ENCODE data around the gene IMMP2L. TPM values are rescaled to one million over a fixed set of nuclear protein-coding genes. Genes with fewer than 3 reads are reported as not detected.

The IMMP2L gene
- total RNA-seq, 3 donors from 2014 or later (not counting 1 experiment from before 2014, with no cell fraction given) = 6.9 to 9.2 (median 8.7) TPM

DNA sequence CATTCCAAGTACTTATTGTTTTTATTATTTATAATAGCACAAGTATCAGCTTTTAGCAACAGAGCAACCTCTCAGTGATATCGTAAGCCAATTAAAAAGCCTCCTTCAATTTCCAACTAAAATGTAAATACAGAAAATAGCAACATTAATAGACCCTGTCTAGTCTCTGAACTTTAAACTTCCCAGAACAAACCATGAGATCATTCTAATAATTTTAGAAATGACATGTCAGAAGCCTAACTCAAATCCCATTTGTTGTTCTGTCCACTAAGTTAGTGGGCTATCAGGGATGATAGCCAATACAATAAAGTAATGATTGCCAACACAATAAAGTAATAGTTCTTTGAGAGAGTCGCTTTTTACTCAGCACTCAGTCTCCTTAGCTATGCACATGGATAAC is 493.7 kb downstream of the IMMP2L start:
- no peaks in the 10 kb centered on the region for H3K27me3 ChIP-seq (ENCODE audit: control insufficient read depth, insufficient read depth, low read length)
- Mint-ChIP-seq H3K27ac (no peak overlapping the region), H3K9me3 (peaks cover 4% of the 10 kb centered on the region in 2 donors), H3K4me3 (no peak overlapping the region), H3K36me3 (no peaks in the 10 kb centered on the region), H3K4me1 (no peaks in the 10 kb centered on the region), H3K27me3 (ENCODE audit: low read depth in 2 of 2) (no peaks in the 10 kb centered on the region)
- 100% methylated on average over 1 of the region's 2 CpGs for WGBS (ENCODE audit: insufficient coverage)
- no peak overlapping the region for H3K4me3 ChIP-seq (ENCODE audit: low read length)
- intact Hi-C loops (cut with micrococcal nuclease) = no loop called here
- H3K27ac ChIP-seq (ENCODE audit: low read length) = no peak overlapping the region
- no peak for DNase-seq
- TF ChIP-seq, protein P1, sequence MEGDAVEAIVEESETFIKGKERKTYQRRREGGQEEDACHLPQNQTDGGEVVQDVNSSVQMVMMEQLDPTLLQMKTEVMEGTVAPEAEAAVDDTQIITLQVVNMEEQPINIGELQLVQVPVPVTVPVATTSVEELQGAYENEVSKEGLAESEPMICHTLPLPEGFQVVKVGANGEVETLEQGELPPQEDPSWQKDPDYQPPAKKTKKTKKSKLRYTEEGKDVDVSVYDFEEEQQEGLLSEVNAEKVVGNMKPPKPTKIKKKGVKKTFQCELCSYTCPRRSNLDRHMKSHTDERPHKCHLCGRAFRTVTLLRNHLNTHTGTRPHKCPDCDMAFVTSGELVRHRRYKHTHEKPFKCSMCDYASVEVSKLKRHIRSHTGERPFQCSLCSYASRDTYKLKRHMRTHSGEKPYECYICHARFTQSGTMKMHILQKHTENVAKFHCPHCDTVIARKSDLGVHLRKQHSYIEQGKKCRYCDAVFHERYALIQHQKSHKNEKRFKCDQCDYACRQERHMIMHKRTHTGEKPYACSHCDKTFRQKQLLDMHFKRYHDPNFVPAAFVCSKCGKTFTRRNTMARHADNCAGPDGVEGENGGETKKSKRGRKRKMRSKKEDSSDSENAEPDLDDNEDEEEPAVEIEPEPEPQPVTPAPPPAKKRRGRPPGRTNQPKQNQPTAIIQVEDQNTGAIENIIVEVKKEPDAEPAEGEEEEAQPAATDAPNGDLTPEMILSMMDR (IDR thresholded peaks at IDR 0.05) = no peak
- no peaks in the 10 kb centered on the region for H3K36me3 ChIP-seq (ENCODE audit: control insufficient read depth, insufficient read depth, low read length)
- peaks cover 4% of the 10 kb centered on the region for H3K9me3 ChIP-seq (ENCODE audit: control insufficient read depth, insufficient read depth, low read length)
- H3K4me1 ChIP-seq (ENCODE audit: control insufficient read depth, insufficient read depth, low read length) = no peaks in the 10 kb centered on the region
- ATAC-seq = no peak

DNA sequence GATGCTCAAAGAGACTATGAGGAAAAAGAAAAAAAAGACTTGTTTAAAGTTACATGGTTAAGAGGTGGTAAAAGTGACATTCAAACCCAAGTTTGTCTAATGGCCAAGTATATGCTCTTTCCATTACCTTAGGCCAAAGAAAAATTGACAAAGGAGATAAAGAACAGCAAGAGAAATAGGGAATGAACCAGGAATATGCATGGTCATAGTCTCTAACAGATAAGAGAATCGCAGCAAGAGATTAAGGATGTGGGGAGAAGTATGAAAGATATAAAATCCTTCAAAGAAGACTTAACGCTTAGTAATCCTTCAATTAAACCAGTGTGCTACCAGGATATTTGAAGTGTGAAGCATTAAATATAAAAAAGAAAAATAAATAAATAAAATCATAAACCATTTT is 494.6 kb downstream of the IMMP2L start:
- TF ChIP-seq, protein P1 (IDR thresholded peaks at IDR 0.05) = no peak
- no peak for ATAC-seq
- no peaks in the 10 kb centered on the region for H3K27me3 Mint-ChIP-seq (ENCODE audit: low read depth in 2 of 2)
- Histone ChIP-seq H3K4me1 (ENCODE audit: control insufficient read depth, insufficient read depth, low read length) (no peaks in the 10 kb centered on the region), H3K9me3 (ENCODE audit: control insufficient read depth, insufficient read depth, low read length) (peaks cover 11% of the 10 kb centered on the region), H3K4me3 (ENCODE audit: low read length) (no peak overlapping the region), H3K27me3 (ENCODE audit: control insufficient read depth, insufficient read depth, low read length) (no peaks in the 10 kb centered on the region), H3K36me3 (ENCODE audit: control insufficient read depth, insufficient read depth, low read length) (no peaks in the 10 kb centered on the region), H3K27ac (ENCODE audit: low read length) (no peak overlapping the region)
- no peak overlapping the region for H3K27ac Mint-ChIP-seq
- H3K4me3 Mint-ChIP-seq = no peak overlapping the region
- intact Hi-C loops (cut with micrococcal nuclease) = no loop called here
- H3K9me3 Mint-ChIP-seq = peaks cover 4 to 7% of the 10 kb centered on the region in 2 donors
- 100% methylated on average over 1 of the region's 2 CpGs for WGBS (ENCODE audit: insufficient coverage)
- H3K36me3 Mint-ChIP-seq = no peaks in the 10 kb centered on the region
- no peak for DNase-seq
- no peaks in the 10 kb centered on the region for H3K4me1 Mint-ChIP-seq

DNA sequence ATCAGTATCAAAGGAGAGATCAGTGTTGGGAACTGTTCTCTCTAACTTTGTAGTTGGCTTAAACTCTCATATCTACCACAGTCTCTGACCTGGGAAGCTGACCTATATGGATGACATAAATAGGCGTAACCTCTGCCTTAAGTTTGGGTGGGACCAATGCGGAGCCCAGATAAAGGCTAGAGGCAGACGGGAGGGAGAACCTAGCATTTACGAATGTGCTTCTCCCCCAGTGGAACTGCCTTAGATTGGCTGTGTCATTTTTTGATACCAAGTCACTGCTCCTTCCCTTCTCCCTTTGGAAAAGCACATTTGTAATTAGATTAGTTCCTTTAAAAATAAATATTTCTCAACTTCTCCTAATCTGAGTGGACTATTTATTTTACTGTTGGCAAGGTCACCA is 495.0 kb downstream of the IMMP2L start:
- H3K4me3 Mint-ChIP-seq = no peak overlapping the region
- Histone ChIP-seq H3K9me3 (ENCODE audit: control insufficient read depth, insufficient read depth, low read length) (peaks cover 12% of the 10 kb centered on the region), H3K4me3 (ENCODE audit: low read length) (no peak overlapping the region), H3K27ac (ENCODE audit: low read length) (no peak overlapping the region), H3K27me3 (ENCODE audit: control insufficient read depth, insufficient read depth, low read length) (no peaks in the 10 kb centered on the region), H3K36me3 (ENCODE audit: control insufficient read depth, insufficient read depth, low read length) (no peaks in the 10 kb centered on the region), H3K4me1 (ENCODE audit: control insufficient read depth, insufficient read depth, low read length) (no peaks in the 10 kb centered on the region)
- intact Hi-C loops (cut with micrococcal nuclease) = no loop called here
- no peaks in the 10 kb centered on the region for H3K4me1 Mint-ChIP-seq
- peaks cover 4 to 7% of the 10 kb centered on the region in 2 donors for H3K9me3 Mint-ChIP-seq
- DNase-seq = no peak
- no peaks in the 10 kb centered on the region for H3K27me3 Mint-ChIP-seq (ENCODE audit: low read depth in 2 of 2)
- WGBS (ENCODE audit: insufficient coverage) = 93% methylated on average over 4 of the region's 4 CpGs
- no peaks in the 10 kb centered on the region for H3K36me3 Mint-ChIP-seq
- no peak overlapping the region for H3K27ac Mint-ChIP-seq
- TF ChIP-seq, protein P1 (IDR thresholded peaks at IDR 0.05) = no peak
- ATAC-seq = no peak

DNA sequence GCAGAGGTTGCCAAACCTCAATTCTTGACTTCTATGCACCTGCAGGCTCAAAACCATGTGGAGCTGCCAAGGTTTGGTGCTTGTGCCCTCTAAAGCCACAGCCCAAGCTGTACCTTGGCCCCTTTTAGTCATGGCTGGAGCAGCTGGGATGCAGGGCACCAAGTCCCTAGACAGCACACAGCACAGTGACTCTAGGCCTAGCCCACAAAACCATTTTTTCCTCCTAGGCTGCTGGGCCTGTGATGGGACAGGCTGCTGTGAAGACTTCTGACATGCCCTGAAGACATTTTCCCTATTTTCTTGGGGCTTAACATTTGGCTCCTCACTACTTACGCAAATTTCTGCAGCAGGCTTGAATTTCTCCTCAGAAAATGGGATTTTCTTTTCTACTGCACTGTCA is 499.1 kb downstream of the IMMP2L start:
- peaks cover 12% of the 10 kb centered on the region for H3K9me3 ChIP-seq (ENCODE audit: control insufficient read depth, insufficient read depth, low read length)
- peaks cover 0 to 4% of the 10 kb centered on the region in 2 donors for H3K4me1 Mint-ChIP-seq
- H3K4me3 Mint-ChIP-seq = no peak overlapping the region
- no peaks in the 10 kb centered on the region for H3K36me3 ChIP-seq (ENCODE audit: control insufficient read depth, insufficient read depth, low read length)
- TF ChIP-seq, protein P1 (IDR thresholded peaks at IDR 0.05) = no peak
- no peak for ATAC-seq
- H3K4me1 ChIP-seq (ENCODE audit: control insufficient read depth, insufficient read depth, low read length) = no peaks in the 10 kb centered on the region
- no peak for DNase-seq
- peaks cover 6 to 14% of the 10 kb centered on the region in 2 donors for H3K9me3 Mint-ChIP-seq
- WGBS (ENCODE audit: insufficient coverage) = 96% methylated on average over 1 of the region's 1 CpG
- intact Hi-C loops (cut with micrococcal nuclease) = no loop called here
- H3K27me3 Mint-ChIP-seq (ENCODE audit: low read depth in 2 of 2) = no peaks in the 10 kb centered on the region
- H3K4me3 ChIP-seq (ENCODE audit: low read length) = no peak overlapping the region
- no peak overlapping the region for H3K27ac ChIP-seq (ENCODE audit: low read length)
- H3K36me3 Mint-ChIP-seq = no peaks in the 10 kb centered on the region
- no peak overlapping the region for H3K27ac Mint-ChIP-seq
- H3K27me3 ChIP-seq (ENCODE audit: control insufficient read depth, insufficient read depth, low read length) = no peaks in the 10 kb centered on the region
